ENCODE measurements around the gene UTS2R. TPM values are rescaled to one million over a fixed set of nuclear protein-coding genes. Genes with fewer than 3 reads are reported as not detected.
A peak's percentile ranks its signal among the peaks of the same experiment; 100 is the strongest.
"Not testable (repeated sequence)": the region's sequence is repeated elsewhere in the genome, so short reads cannot be mapped to it uniquely, and the experiment has no call there.

UTS2R gene
- total RNA-seq, 1 donor from 2014 or later, result not detected

- Mint-ChIP-seq H3K36me3 (ENCODE audit: low read depth) (no peaks in the 10 kb centered on the region), H3K9me3 (no peaks in the 10 kb centered on the region), H3K4me1 (ENCODE audit: low read depth) (no peaks in the 10 kb centered on the region), H3K27me3 (ENCODE audit: insufficient read depth) (no peaks in the 10 kb centered on the region), H3K4me3 (no peak overlapping the region), H3K27ac (no peak overlapping the region)
- peak; percentile 73 for DNase-seq (ENCODE audit: low spot score)
- intact Hi-C loops (cut with micrococcal nuclease), result loop anchor here (1.0 to 2.0 kb wide), 5 partner anchors 35 to 202 kb away; no protein-coding TSS in a partner anchor
These were observed 19.7 kb upstream of the UTS2R start for GRCh38 chr17:82351713-82352488.

- Mint-ChIP-seq H3K27ac (no peak overlapping the region), H3K27me3 (ENCODE audit: insufficient read depth) (peaks cover 4% of the 10 kb centered on the region), H3K4me1 (ENCODE audit: low read depth) (peaks cover 8% of the 10 kb centered on the region), H3K36me3 (ENCODE audit: low read depth) (no peaks in the 10 kb centered on the region), H3K9me3 (no peaks in the 10 kb centered on the region), H3K4me3 (no peak overlapping the region)
- DNase-seq (ENCODE audit: low spot score), result no peak
- intact Hi-C loops (cut with micrococcal nuclease), result loop anchor here (2.0 kb wide), 1 partner anchor 197 kb away; no protein-coding TSS in a partner anchor
These were observed 18.1 kb upstream of the UTS2R start for GRCh38 chr17:82353484-82353883.

- H3K36me3 Mint-ChIP-seq (ENCODE audit: low read depth), result no peaks in the 10 kb centered on the region
- H3K27ac Mint-ChIP-seq, result no peak overlapping the region
- H3K9me3 Mint-ChIP-seq, result no peaks in the 10 kb centered on the region
- peaks cover 4% of the 10 kb centered on the region for H3K27me3 Mint-ChIP-seq (ENCODE audit: insufficient read depth)
- H3K4me1 Mint-ChIP-seq (ENCODE audit: low read depth), result peaks cover 12% of the 10 kb centered on the region
- no peak for DNase-seq (ENCODE audit: low spot score)
- intact Hi-C loops (cut with micrococcal nuclease), result no loop called here
- no peak overlapping the region for H3K4me3 Mint-ChIP-seq
These were observed 16.7 kb upstream of the UTS2R start for GRCh38 chr17:82354804-82355308.

- no peak for DNase-seq (ENCODE audit: low spot score)
- H3K9me3 Mint-ChIP-seq, result no peaks in the 10 kb centered on the region
- H3K4me3 Mint-ChIP-seq, result no peak overlapping the region
- no peak overlapping the region for H3K27ac Mint-ChIP-seq
- H3K27me3 Mint-ChIP-seq (ENCODE audit: insufficient read depth), result peaks cover 4% of the 10 kb centered on the region
- H3K4me1 Mint-ChIP-seq (ENCODE audit: low read depth), result peaks cover 12% of the 10 kb centered on the region
- intact Hi-C loops (cut with micrococcal nuclease), result no loop called here
- no peaks in the 10 kb centered on the region for H3K36me3 Mint-ChIP-seq (ENCODE audit: low read depth)
These were observed 15.7 kb upstream of the UTS2R start for GRCh38 chr17:82355770-82356427.

- H3K4me3 Mint-ChIP-seq, result no peak overlapping the region
- H3K4me1 Mint-ChIP-seq (ENCODE audit: low read depth), result peaks cover 12% of the 10 kb centered on the region
- no peak overlapping the region for H3K27ac Mint-ChIP-seq
- no peaks in the 10 kb centered on the region for H3K9me3 Mint-ChIP-seq
- peaks cover 5% of the 10 kb centered on the region for H3K27me3 Mint-ChIP-seq (ENCODE audit: insufficient read depth)
- intact Hi-C loops (cut with micrococcal nuclease), result no loop called here
- no peaks in the 10 kb centered on the region for H3K36me3 Mint-ChIP-seq (ENCODE audit: low read depth)
- no peak for DNase-seq (ENCODE audit: low spot score)
These were observed 14.7 kb upstream of the UTS2R start for GRCh38 chr17:82356845-82357355.

GRCh38 chr17:82357394-82357793, 14.2 kb upstream of the UTS2R start:
- H3K4me3 Mint-ChIP-seq, result no peak overlapping the region
- peaks cover 12% of the 10 kb centered on the region for H3K4me1 Mint-ChIP-seq (ENCODE audit: low read depth)
- H3K27ac Mint-ChIP-seq, result no peak overlapping the region
- H3K9me3 Mint-ChIP-seq, result no peaks in the 10 kb centered on the region
- no peak for DNase-seq (ENCODE audit: low spot score)
- H3K27me3 Mint-ChIP-seq (ENCODE audit: insufficient read depth), result peaks cover 6% of the 10 kb centered on the region
- intact Hi-C loops (cut with micrococcal nuclease), result no loop called here
- H3K36me3 Mint-ChIP-seq (ENCODE audit: low read depth), result no peaks in the 10 kb centered on the region

- intact Hi-C loops (cut with micrococcal nuclease), result no loop called here
- Mint-ChIP-seq H3K4me3 (no peak within 1 kb of the TSS), H3K27ac (no peak within 1 kb of the TSS), H3K36me3 (ENCODE audit: low read depth) (no peaks in the 10 kb centered on the region), H3K27me3 (ENCODE audit: insufficient read depth) (peaks cover 6% of the 10 kb centered on the region), H3K9me3 (no peaks in the 10 kb centered on the region), H3K4me1 (ENCODE audit: low read depth) (peaks cover 12% of the 10 kb centered on the region)
- no peak for DNase-seq (ENCODE audit: low spot score)
These were observed 12.9 kb upstream of the UTS2R start, which contains the start of gene TEX19 for GRCh38 chr17:82358465-82359350. TSS of gene TEX19 (plus strand) at chr17:82359247. CDS start at chr17:82362151, 2,904 bp downstream.

- DNase-seq (ENCODE audit: low spot score); intact Hi-C loops (cut with micrococcal nuclease); H3K27me3 Mint-ChIP-seq (ENCODE audit: insufficient read depth); H3K4me3 Mint-ChIP-seq; H3K9me3 Mint-ChIP-seq; H3K27ac Mint-ChIP-seq; H3K36me3 Mint-ChIP-seq (ENCODE audit: low read depth): not testable (repeated sequence)
- peaks cover 12% of the 10 kb centered on the region for H3K4me1 Mint-ChIP-seq (ENCODE audit: low read depth)
These were observed 12.0 kb upstream of the UTS2R start for GRCh38 chr17:82359451-82360074.

GRCh38 chr17:82361885-82362633, 9.5 kb upstream of the UTS2R start:
- Mint-ChIP-seq H3K36me3 (ENCODE audit: low read depth) (no peaks in the 10 kb centered on the region), H3K27me3 (ENCODE audit: insufficient read depth) (peaks cover 11% of the 10 kb centered on the region), H3K9me3 (no peaks in the 10 kb centered on the region), H3K4me3 (no peak overlapping the region), H3K27ac (peak overlapping the region; percentile 34), H3K4me1 (ENCODE audit: low read depth) (peaks cover 15% of the 10 kb centered on the region)
- DNase-seq (ENCODE audit: low spot score), result no peak
- intact Hi-C loops (cut with micrococcal nuclease), result no loop called here

- H3K4me3 Mint-ChIP-seq, result no peak overlapping the region
- peaks cover 24% of the 10 kb centered on the region for H3K27me3 Mint-ChIP-seq (ENCODE audit: insufficient read depth)
- intact Hi-C loops (cut with micrococcal nuclease), result no loop called here
- no peak overlapping the region for H3K27ac Mint-ChIP-seq
- no peaks in the 10 kb centered on the region for H3K36me3 Mint-ChIP-seq (ENCODE audit: low read depth)
- H3K4me1 Mint-ChIP-seq (ENCODE audit: low read depth), result peaks cover 7% of the 10 kb centered on the region
- no peak for DNase-seq (ENCODE audit: low spot score)
- H3K9me3 Mint-ChIP-seq, result no peaks in the 10 kb centered on the region
These were observed 5.8 kb upstream of the UTS2R start for GRCh38 chr17:82365606-82366295.

GRCh38 chr17:82366749-82367148, 4.8 kb upstream of the UTS2R start:
- H3K36me3 Mint-ChIP-seq (ENCODE audit: low read depth), result no peaks in the 10 kb centered on the region
- no peak overlapping the region for H3K27ac Mint-ChIP-seq
- peaks cover 30% of the 10 kb centered on the region for H3K27me3 Mint-ChIP-seq (ENCODE audit: insufficient read depth)
- no peak for DNase-seq (ENCODE audit: low spot score)
- peaks cover 11% of the 10 kb centered on the region for H3K4me1 Mint-ChIP-seq (ENCODE audit: low read depth)
- no peaks in the 10 kb centered on the region for H3K9me3 Mint-ChIP-seq
- no peak overlapping the region for H3K4me3 Mint-ChIP-seq
- intact Hi-C loops (cut with micrococcal nuclease), result no loop called here

Measured in activated T-helper 1 cell treated with anti-CD3 and anti-CD28 coated beads, Interleukin-12 subunit alpha, Interleukin-12 subunit beta, Interleukin-2, Interleukin-4 antibody, amounts not matched to agents 30 ng/mL and 10 ng/mL and 1 ng/mL, durations not matched to agents 14 hours and 24 hours and 36 hours (primary cell).